HL-60 (cell line): ENCODE results near the gene ARID2.
A peak's percentile ranks its signal among the peaks of the same experiment; 100 is the strongest.

Source experiments
- DNase-seq, 2 experiments: peaks; one replicate each; pipeline ENCODE4 v3.0.0-alpha.2; 2010 to 2020; ENCODE audit warnings: low read depth in 1 of 2, low spot score in 1 of 2
- H3K27ac ChIP-seq: fragments of 250-450 bp; sonication (Bioruptor Pico); replicated peaks from 2 replicates; pipeline ENCODE4 v1.5.1; 2020; ENCODE audit warnings: mild to moderate bottlenecking, moderate library complexity
- H3K27me3 ChIP-seq: fragments of 250-450 bp; sonication (Bioruptor Pico); 2 replicates; pipeline ENCODE4 v1.5.1; 2021; ENCODE audit warnings: mild to moderate bottlenecking, moderate library complexity; ENCODE audit not compliant: insufficient read depth, poor library complexity, severe bottlenecking
- H3K4me3 ChIP-seq: replicated peaks from 2 replicates; pipeline ENCODE4 v1.5.1; 2011; ENCODE audit warnings: mild to moderate bottlenecking, control low read depth, low read length; ENCODE audit not compliant: insufficient read depth
- CTCF ChIP-seq: IDR thresholded peaks from one replicate; pipeline ENCODE4 v1.5.1; 2011; ENCODE audit warnings: low read length, control low read depth, inconsistent platforms; ENCODE audit not compliant: insufficient read depth
- GABPA ChIP-seq: IDR thresholded peaks from 2 replicates; pipeline ENCODE4 v1.6.1; 2012; ENCODE audit warnings: low read depth
- POLR2AphosphoS5 ChIP-seq: IDR thresholded peaks from 2 replicates; pipeline ENCODE4 v1.6.1; 2012; ENCODE audit warnings: low read depth
- REST ChIP-seq: IDR thresholded peaks from 2 replicates; pipeline ENCODE4 v1.6.1; 2012; ENCODE audit warnings: low read depth; ENCODE audit not compliant: insufficient replicate concordance
- SPI1 ChIP-seq: IDR thresholded peaks from 2 replicates; pipeline ENCODE4 v1.6.1; 2012; ENCODE audit warnings: low read depth, mild to moderate bottlenecking, borderline replicate concordance

ARID2 gene

GRCh38 chr12:45695035-45695434 is 34.5 kb upstream of the ARID2 start:
- no peaks in the 10 kb centered on the region for H3K27me3 ChIP-seq
- TF ChIP-seq GABPA (no peak), CTCF (no peak), POLR2AphosphoS5 (no peak), REST (no peak), SPI1 (no peak)
- no peak overlapping the region for H3K27ac ChIP-seq
- peak in 1 of 2 experiments; percentile 48 for DNase-seq
- no peak overlapping the region for H3K4me3 ChIP-seq

GRCh38 chr12:45695606-45696005 is 33.9 kb upstream of the ARID2 start:
- TF ChIP-seq CTCF, result no peak
- TF ChIP-seq REST, result no peak
- no peak for TF ChIP-seq POLR2AphosphoS5
- TF ChIP-seq GABPA, result no peak
- TF ChIP-seq SPI1, result no peak
- H3K4me3 ChIP-seq, result no peak overlapping the region
- DNase-seq, result no peak
- H3K27me3 ChIP-seq, result no peaks in the 10 kb centered on the region
- no peak overlapping the region for H3K27ac ChIP-seq

- H3K27ac ChIP-seq, result no peak overlapping the region
- H3K27me3 ChIP-seq, result no peaks in the 10 kb centered on the region
- no peak overlapping the region for H3K4me3 ChIP-seq
- no peak for DNase-seq
- TF ChIP-seq GABPA (no peak), REST (no peak), POLR2AphosphoS5 (no peak), CTCF (no peak), SPI1 (no peak)
Observed at GRCh38 chr12:45696049-45696448, 33.5 kb upstream of the ARID2 start.
